Measurements from ENCODE around the gene ITPR3.

GRCh38 chr6:33731035-33731434 lies 109.9 kb downstream of the ITPR3 start:
- TF ChIP-seq CTCF (conservative IDR thresholded peaks at IDR 0.05; ENCODE audit: low read length) = no peak
- TF ChIP-seq EZH2phosphoT487 (IDR thresholded peaks at IDR 0.05; ENCODE audit: borderline replicate concordance) = no peak
